Fibroblast of lung (primary cell): Measurements from ENCODE around the gene TSEN15. TPM values are rescaled to one million over a fixed set of nuclear protein-coding genes. Genes with fewer than 3 reads are reported as not detected.

ENCODE experiments used
- DNase-seq, 2 donors: peaks; one replicate each; pipeline versions ENCODE4 v3.0.0 to v3.0.0-alpha.2; 2010; ENCODE audit warnings: low read depth in 2 of 2
- H2AFZ ChIP-seq: 2 replicates; pipeline ENCODE4 v1.5.1; 2012; ENCODE audit warnings: low read length, control low read depth, inconsistent platforms
- H3K27ac ChIP-seq: 2 replicates; pipeline ENCODE4 v1.5.1; 2011; ENCODE audit warnings: low read length, control low read depth; ENCODE audit not compliant: insufficient read depth
- H3K27me3 ChIP-seq: 2 replicates; pipeline ENCODE4 v1.5.1; 2011; ENCODE audit warnings: mild to moderate bottlenecking, low read length; ENCODE audit not compliant: control insufficient read depth, insufficient read depth
- H3K36me3 ChIP-seq: 2 replicates; pipeline ENCODE4 v1.5.1; 2011; ENCODE audit warnings: low read length; ENCODE audit not compliant: control insufficient read depth, insufficient read depth
- H3K4me1 ChIP-seq: 2 replicates; pipeline ENCODE4 v1.5.1; 2011; ENCODE audit warnings: low read length; ENCODE audit not compliant: control insufficient read depth, insufficient read depth; ENCODE audit errors: extremely low read depth
- H3K4me2 ChIP-seq: 2 replicates; pipeline ENCODE4 v1.5.1; 2011; ENCODE audit warnings: low read length, control low read depth; ENCODE audit not compliant: insufficient read depth; ENCODE audit errors: extremely low read depth
- H3K4me3 ChIP-seq, 4 experiments: fragments of 200-600 bp in 1 of 4; sonication (generic) in 1 of 4; replicated peaks in 1 of 4; 2 replicates each; pipeline ENCODE4 v1.5.1; 2011 to 2016; ENCODE audit warnings: low read length in 4 of 4, low read depth in 3 of 4, mild to moderate bottlenecking in 3 of 4, control low read depth in 2 of 4, inconsistent platforms in 1 of 4, mixed read lengths in 1 of 4; ENCODE audit not compliant: insufficient read depth in 1 of 4; ENCODE audit errors: control extremely low read depth in 1 of 4
- H3K79me2 ChIP-seq: 2 replicates; pipeline ENCODE4 v1.5.1; 2012; ENCODE audit warnings: mild to moderate bottlenecking, low read length, inconsistent platforms; ENCODE audit not compliant: control insufficient read depth, insufficient read depth
- H3K9ac ChIP-seq: 2 replicates; pipeline ENCODE4 v1.5.1; 2011; ENCODE audit warnings: mild to moderate bottlenecking, low read length, control low read depth; ENCODE audit not compliant: insufficient read depth
- H3K9me3 ChIP-seq: 2 replicates; pipeline ENCODE4 v1.5.1; 2012; ENCODE audit warnings: low read depth, low read length; ENCODE audit not compliant: control insufficient read depth, insufficient read depth
- H4K20me1 ChIP-seq: 2 replicates; pipeline ENCODE4 v1.5.1; 2011; ENCODE audit warnings: low read length; ENCODE audit not compliant: control insufficient read depth, insufficient read depth; ENCODE audit errors: extremely low read depth
- CTCF ChIP-seq, 2 donors: IDR thresholded peaks in 1 of 2; conservative IDR thresholded peaks in 1 of 2; 1 replicate in 1 of 2; 2 replicates in 1 of 2; pipeline ENCODE4 v1.5.1; 2011 to 2012; ENCODE audit warnings: low read length in 2 of 2, control low read depth in 1 of 2, inconsistent platforms in 1 of 2, low read depth in 1 of 2, mild to moderate bottlenecking in 1 of 2
- EZH2 ChIP-seq: IDR thresholded peaks from 2 replicates; pipeline ENCODE4 v1.5.1; 2012; ENCODE audit warnings: low read length, control low read depth, mild to moderate bottlenecking; ENCODE audit errors: missing control alignments
- polyA plus RNA-seq, 2 donors: library from polyadenylated mRNA; depleted of rRNA in 1 of 2; stranded (reverse) in 1 of 2; unstranded in 1 of 2; fragments of >200 nt; gene quantifications; 2 replicates each; pipeline ENCODE4 v1.2.1, GENCODE V29; 2011 to 2012; ENCODE audit warnings: missing spikeins in 1 of 2
- total RNA-seq: library from RNA; depleted of rRNA; stranded (reverse); fragments of >200 nt; gene quantifications from 2 replicates; pipeline ENCODE4 v1.2.1, GENCODE V29; 2014

Gene TSEN15
- total and polyA plus RNA-seq, 2 donors (not counting 1 experiment from before 2014, with no cell fraction given): 53.7 to 74.2 TPM

- Histone ChIP-seq H3K27ac (no peak overlapping the region), H4K20me1 (no peaks in the 10 kb centered on the region), H2AFZ (no peak overlapping the region), H3K4me3 (no peak overlapping the region), H3K4me1 (peaks cover 4% of the 10 kb centered on the region), H3K9me3 (no peaks in the 10 kb centered on the region), H3K27me3 (no peaks in the 10 kb centered on the region), H3K79me2 (no peaks in the 10 kb centered on the region), H3K36me3 (no peaks in the 10 kb centered on the region), H3K9ac (no peak overlapping the region), H3K4me2 (no peak overlapping the region)
- TF ChIP-seq EZH2 (no peak), CTCF (conservative IDR thresholded peaks at IDR 0.05 in 1 of 2, IDR thresholded peaks at IDR 0.05 in 1 of 2; ENCODE audit: low read depth in 1 of 2, low read length in 2 of 2) (no peak)
- DNase-seq: no peak
These were observed 46.0 kb upstream of the TSEN15 start for GRCh38 chr1:184005506-184005905.

- DNase-seq: no peak
- TF ChIP-seq EZH2: no peak
- no peak for TF ChIP-seq CTCF (conservative IDR thresholded peaks at IDR 0.05 in 1 of 2, IDR thresholded peaks at IDR 0.05 in 1 of 2; ENCODE audit: low read depth in 1 of 2, low read length in 2 of 2)
These were observed 40.7 kb upstream of the TSEN15 start for GRCh38 chr1:184010788-184011187.

GRCh38 chr1:184012187-184012586, 39.3 kb upstream of the TSEN15 start:
- Histone ChIP-seq H3K27ac (no peak overlapping the region), H4K20me1 (no peaks in the 10 kb centered on the region), H3K9me3 (no peaks in the 10 kb centered on the region), H3K4me2 (no peak overlapping the region), H3K36me3 (no peaks in the 10 kb centered on the region), H3K4me3 (no peak overlapping the region), H3K79me2 (no peaks in the 10 kb centered on the region), H3K9ac (no peak overlapping the region), H2AFZ (no peak overlapping the region), H3K27me3 (no peaks in the 10 kb centered on the region), H3K4me1 (no peaks in the 10 kb centered on the region)
- no peak for TF ChIP-seq CTCF (conservative IDR thresholded peaks at IDR 0.05 in 1 of 2, IDR thresholded peaks at IDR 0.05 in 1 of 2; ENCODE audit: low read depth in 1 of 2, low read length in 2 of 2)
- TF ChIP-seq EZH2: no peak
- DNase-seq: no peak

More at GRCh38 chr1:184010788-184011187, 40.7 kb upstream of the TSEN15 start:
- no peak overlapping the region for H3K27ac ChIP-seq
- H3K9me3 ChIP-seq: no peaks in the 10 kb centered on the region
- H2AFZ ChIP-seq: no peak overlapping the region
- H3K9ac ChIP-seq: no peak overlapping the region
- H3K79me2 ChIP-seq: no peaks in the 10 kb centered on the region
- no peaks in the 10 kb centered on the region for H4K20me1 ChIP-seq
- H3K4me1 ChIP-seq: no peaks in the 10 kb centered on the region
- no peak overlapping the region for H3K4me3 ChIP-seq
- H3K27me3 ChIP-seq: no peaks in the 10 kb centered on the region
- no peaks in the 10 kb centered on the region for H3K36me3 ChIP-seq
- H3K4me2 ChIP-seq: no peak overlapping the region
